ENCODE results near the gene CCL24.
"Not testable (repeated sequence)": the region's sequence is repeated elsewhere in the genome, so short reads cannot be mapped to it uniquely, and the experiment has no call there.

CCL24 gene

DNA sequence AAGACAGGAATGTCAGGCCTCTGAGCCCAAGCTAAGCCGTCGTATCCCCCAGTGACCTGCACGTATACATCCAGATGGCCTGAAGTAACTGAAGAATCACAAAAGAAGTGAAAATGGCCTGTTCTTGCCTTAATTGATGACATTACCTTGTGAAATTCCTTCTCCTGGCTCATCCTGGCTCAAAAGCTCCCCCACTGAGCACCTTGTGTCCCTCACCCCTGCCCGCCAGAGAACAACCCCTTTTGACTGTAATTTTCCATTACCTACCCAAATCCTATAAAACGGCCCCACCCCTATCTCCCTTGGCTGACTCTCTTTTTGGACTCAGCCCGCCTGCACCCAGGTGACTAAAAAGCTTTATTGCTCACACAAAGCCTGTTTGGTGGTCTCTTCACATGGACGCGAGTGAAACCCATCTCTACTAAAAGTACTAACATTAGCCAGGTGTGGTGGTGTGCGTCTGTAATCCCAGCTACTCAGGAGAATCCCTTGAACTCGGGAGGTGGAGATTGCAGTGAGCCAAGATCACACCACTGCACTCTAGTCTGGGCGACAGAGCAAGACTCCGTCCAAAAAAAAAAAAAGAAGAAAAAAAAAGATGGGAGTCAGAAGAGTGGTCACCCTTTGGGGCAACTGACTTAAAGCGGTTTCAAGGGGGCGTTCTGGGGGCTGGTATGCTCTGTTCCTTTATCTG, 25.3 kb downstream of the CCL24 start:
- DNase-seq (ENCODE audit: low read depth in 1 of 2, low spot score in 1 of 2) = not testable (repeated sequence)

DNA sequence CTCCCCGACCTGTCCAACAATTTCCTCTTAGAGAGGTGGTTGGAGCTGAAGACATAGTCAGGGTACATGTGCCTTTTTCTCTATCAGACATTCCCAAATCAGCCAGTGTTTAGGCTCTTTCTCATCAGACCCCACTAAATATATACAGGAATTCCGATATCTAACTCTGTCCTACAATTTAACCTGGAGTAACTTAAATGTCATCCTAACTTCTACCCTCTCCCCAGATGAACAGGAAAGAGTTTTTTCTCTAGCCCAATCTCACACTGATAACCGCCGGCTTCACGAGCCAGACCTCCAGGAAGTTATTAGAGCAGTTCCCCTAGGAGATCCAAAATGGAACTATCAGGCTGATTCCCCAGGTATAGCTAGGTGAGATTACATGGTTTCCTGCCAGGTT, 30.5 kb downstream of the CCL24 start:
- DNase-seq (ENCODE audit: low read depth in 1 of 2, low spot score in 1 of 2) = not testable (repeated sequence)

DNA sequence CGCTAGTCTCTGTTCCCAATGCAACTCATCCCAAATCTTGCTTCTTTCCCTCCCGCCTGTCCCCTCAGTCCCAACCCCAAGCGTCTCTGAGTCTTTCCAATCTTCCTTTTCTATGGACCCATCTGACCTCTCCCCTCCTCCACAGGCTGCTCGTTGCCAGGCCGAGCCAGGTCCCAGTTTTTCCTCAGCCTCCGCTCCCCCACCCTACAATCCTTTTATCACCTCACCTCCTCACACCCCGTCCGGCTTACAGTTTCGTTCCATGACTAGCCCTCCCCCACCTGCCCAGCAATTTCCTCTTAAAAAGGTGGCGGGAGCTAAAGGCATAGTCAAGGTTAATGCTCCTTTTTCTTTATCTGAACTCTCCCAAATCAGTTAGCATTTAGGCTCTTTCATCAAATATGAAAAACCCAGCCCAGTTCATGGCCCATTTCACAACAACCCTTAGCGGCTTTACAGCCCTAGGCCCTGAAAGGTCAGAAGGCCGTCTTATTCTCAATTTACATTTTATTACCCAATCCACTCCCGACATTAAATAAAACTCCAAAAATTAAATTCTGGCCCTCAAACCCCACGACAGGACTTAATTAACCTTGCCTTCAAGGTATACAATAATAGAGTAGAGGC, 32.8 kb downstream of the CCL24 start:
- not testable (repeated sequence) for DNase-seq (ENCODE audit: low read depth in 1 of 2, low spot score in 1 of 2)

DNA sequence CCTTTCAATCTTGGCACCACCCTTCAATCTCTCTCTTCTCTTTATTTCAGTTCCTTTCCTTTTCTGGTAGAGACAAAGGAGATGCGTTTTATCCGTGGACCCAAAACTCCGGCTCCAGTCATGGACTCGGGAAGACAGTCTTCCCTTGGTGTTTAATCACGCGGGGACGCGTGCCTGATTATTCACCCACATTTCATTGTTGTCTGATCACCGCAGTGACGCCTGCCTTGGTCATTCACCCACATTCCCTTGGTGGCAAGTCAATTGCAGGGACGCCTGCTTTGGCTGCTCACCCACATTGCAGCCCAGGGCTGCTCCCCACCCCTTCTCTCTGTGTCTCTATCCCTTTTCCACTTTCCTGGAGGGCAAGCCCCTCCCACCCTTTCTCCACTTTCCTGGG, 34.1 kb downstream of the CCL24 start:
- DNase-seq (ENCODE audit: low read depth in 1 of 2, low spot score in 1 of 2) = not testable (repeated sequence)

DNA sequence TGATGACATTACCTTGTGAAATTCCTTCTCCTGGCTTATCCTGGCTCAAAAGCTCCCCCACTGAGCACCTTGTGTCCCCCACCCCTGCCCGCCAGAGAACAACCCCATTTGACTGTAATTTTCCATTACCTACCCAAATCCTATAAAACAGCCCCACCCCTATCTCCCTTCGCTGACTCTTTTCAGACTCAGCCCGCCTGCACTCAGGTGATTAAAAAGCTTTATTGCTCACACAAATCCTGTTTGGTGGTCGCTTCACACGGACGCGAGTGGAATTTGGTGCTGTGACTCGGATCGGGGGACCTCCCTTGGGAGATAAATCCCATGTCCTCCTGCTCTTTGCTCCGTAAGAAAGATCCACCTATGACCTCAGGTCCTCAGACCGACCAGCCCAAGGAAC, 34.6 kb downstream of the CCL24 start:
- not testable (repeated sequence) for DNase-seq (ENCODE audit: low read depth in 1 of 2, low spot score in 1 of 2)

DNA sequence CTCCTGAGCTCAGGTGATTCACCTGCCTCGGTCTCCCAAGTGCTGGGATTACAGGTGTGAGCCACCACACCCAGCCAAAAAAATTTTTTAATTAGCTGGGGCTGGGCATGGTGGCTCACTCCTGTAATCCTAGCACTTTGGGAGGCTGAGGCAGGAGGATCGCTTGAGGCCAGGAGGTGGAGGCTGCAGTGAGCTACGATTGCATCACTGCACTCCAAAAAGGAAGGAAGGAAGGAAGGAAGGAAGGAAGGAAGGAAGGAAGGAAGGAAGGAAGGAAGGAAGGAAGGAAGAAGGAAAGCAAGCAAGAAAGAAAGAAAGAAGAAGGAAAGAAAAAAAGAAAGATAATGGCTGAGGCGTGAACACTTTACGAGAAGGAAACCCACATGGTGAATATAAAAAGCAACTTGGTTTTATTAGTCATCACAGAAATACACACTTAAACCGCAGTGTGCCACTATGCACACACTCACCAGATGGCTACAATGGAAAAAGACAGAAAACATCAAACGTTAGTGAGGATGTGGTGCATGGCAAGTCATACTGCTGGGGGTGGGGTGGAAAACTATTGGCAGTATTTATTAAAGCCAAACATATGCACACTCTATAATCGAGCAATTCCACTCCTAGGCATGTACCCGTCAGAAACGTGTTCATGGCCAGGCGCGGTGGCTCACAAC, 37.2 kb downstream of the CCL24 start:
- peak in 1 of 2 donors; percentile 23 for DNase-seq (ENCODE audit: low read depth in 1 of 2, low spot score in 1 of 2)

DNA sequence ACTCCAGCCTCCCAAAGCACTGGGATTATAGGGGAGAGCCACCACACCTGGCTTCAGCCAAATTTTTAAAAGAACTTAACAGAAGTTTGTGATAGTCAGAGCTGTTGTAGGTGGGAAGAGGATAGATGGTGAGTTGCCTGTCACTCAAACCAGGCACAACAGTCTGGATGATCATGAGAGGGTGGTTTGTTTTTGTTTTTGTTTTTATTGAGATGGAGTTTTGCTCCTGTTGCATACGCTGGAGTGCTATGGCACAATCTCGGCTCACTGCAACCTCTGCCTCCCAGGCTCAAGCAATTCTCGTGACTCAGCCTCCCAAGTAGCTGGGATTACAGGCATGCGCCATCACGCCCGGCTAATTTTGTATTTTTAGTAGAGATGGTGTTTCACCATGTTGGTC, 39.6 kb downstream of the CCL24 start:
- not testable (repeated sequence) for DNase-seq (ENCODE audit: low read depth in 1 of 2, low spot score in 1 of 2)

DNA sequence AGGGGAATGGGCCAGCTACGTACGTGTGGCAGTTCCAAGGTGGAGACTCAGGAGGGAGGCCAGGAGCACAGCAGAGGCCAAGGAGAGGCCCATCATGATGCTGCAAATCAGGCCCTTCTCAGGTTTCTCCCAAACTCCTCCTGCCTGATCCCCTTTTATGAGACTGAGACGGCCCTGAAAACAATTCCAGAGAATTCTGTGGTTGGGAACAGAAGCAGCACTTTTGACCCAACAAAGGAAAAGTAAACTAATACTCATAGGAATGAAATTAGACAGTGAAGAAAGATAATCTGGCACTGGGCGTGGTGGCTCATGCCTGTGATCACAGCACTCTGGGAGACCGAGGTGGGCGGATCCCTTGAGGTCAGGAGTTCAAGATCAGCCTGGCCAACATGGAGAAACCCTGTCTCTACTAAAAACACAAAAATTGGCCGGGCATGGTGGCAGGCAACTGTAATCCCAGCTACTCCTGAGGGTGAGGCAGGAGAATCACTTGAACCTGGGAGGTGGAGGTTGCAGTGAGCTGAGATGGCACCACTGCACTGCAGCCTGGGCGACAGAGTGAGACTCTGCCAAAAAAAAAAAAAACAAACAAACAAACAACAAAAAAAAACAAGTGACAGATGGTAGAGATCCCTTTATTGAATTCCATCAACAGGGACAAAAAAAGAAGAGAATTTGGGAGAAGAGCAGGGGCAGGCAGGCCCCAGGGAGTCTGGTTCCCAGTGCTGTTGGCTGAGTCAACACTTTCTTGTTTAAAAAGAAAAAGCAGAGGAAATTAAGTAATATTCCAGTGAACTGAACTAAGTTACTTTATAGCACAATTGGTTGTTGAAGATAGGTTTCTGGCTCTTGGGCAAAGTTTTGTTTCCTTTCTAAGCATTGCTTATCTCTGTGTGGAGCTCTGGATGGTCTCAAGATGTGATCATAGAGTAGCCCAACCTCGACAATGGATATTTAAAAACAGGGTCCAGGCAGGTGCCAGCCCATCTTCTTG, 41.2 kb downstream of the CCL24 start, which contains the start of gene CCL26:
CCL26 (minus strand) TSS at position 131 of the 997 bp plus-strand sequence; CDS start at position 96, 35 bp downstream.
- DNase-seq (ENCODE audit: low read depth in 1 of 2, low spot score in 1 of 2) = no peak

DNA sequence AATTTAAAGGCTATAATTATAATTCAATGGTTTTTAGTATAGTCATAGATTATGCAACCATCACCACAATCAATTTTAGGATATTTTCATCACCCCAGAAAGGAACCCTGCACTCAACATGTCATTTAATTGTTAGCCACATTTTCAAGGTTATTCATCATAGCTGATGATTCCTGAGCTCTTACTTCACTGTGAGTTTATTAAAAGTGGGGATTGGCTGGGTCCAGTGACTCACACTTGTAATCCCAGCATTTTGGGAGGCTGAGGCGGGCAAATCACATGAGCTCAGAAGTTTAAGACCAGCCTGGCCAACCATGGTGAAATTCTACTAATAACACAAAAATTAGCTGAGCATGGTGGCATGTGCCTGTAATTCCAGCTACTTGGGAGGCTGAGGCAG, 42.4 kb downstream of the CCL24 start:
- no peak for DNase-seq (ENCODE audit: low read depth in 1 of 2, low spot score in 1 of 2)

DNA sequence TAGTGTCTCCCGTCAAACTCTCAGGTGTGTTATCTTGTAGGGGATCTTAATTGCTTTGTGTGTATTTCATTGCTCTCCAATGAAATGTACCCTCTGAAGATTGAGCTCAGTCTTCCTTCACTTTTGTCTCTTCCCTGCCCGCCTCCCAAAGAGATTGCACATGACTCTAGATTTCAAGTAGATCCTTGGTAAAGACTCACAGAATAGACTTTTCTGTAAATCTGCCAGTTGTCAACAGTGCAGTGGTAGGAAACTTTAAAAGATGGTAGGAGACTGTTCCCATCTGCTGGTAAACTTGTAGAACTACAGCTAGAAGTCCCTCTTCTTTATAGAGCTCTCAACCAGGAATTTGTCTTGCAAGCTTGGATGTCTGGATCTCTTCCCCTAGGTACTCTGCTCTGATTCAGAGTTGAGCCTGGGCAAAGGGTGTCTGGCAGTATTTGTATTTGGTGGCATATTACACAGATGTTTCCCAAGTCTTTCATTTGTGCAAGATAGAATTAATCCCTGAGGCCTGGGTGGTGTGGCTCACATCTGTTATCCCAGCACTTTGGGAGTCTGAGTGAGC, 51.2 kb downstream of the CCL24 start:
- DNase-seq (ENCODE audit: low read depth in 1 of 2, low spot score in 1 of 2) = no peak

DNA sequence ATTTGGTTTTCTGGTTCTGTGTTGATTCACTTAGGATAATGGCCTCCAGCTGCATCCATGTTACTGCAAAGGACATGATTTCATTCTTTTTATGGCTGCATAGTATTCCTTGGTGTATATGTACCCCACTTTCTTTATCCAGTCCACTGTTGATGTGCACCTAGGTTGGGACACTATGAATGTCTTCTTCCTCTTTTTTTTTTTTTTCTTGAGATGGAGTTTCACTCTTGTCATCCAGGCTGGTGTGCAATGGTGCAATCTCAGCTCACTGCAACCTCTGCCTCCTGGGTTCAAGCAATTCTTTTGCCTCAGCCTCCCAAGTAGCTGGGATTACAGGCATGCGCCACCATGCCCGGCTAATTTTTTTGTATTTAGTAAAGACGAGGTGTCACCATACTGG, 51.8 kb downstream of the CCL24 start:
- not testable (repeated sequence) for DNase-seq (ENCODE audit: low read depth in 1 of 2, low spot score in 1 of 2)

All from activated T-helper 1 cell treated with anti-CD3 and anti-CD28 coated beads, Interleukin-2, amount 50 U/mL, for 16 hours (primary cell).